GM18507 (cell line): Measurements from ENCODE around the gene SNRNP48.

Experiments
- DNase-seq: peaks from one replicate; pipeline ENCODE4 v3.0.0; 2011; ENCODE audit warnings: low read depth; ENCODE audit not compliant: insufficient read length; ENCODE audit errors: extremely low spot score
- FAIRE-seq: peaks from 2 replicates; lab custom pipeline; 2011; peaks lifted over from hg19 to GRCh38; lab: Jason Lieb, UNC

The SNRNP48 gene

DNA sequence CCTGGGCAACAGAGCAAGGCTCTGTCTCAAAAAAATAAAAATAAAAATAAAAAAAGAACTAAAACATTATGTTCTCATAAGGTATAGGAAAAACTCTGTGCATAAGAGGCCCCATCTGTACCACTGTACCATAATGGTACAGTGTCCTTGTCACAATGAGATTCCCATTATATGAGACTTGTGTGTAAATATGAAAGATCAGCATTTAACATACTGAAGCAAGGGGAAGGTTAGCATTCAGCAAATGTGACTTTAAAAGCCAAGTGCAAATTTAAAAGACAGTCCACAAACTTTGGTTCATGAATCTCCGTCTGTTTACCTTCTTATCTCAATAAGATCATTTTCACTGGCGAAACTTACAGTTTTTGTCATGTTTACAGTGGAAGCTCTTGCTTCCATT, 32.3 kb upstream of the SNRNP48 start:
- DNase-seq (no peak), FAIRE-seq (no peak)

DNA sequence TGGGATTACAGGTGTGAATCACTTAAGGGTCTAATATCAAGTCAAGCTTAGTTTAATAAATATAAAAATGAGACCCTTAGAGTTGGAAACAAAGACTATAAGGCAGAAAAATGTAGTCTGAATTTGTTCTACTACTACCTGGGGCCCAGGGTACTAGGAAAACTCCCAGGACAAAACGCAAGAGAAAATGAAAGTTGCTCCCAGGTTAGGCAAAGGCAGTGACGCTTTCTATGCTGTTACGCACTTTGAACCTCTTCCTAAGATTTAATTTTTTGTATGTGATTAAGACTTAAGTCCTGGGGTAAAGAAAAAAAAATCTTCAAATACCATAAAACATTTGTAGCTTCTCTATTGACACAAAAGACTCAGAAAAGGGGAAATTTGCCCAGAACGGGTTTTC, 31.2 kb upstream of the SNRNP48 start:
- no peak for FAIRE-seq
- no peak for DNase-seq

DNA sequence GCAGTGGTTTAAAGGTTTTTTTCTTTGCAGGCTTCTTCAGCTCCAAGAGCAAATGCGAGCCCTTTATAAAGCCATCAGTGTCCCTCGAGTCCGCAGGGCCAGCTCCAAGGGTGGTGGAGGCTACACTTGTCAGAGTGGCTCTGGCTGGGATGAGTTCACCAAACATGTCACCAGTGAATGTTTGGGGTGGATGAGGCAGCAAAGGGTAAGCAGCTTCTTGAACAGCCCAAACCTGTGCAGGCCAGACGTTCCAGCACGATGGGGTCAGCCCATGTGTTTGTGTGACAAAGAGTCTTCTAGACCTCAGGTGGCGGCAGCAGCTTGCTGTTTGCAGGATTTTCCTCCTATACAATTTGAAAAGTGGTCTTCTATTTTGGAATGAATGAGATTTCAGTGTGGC, 30.8 kb upstream of the SNRNP48 start:
- FAIRE-seq = no peak
- no peak for DNase-seq

DNA sequence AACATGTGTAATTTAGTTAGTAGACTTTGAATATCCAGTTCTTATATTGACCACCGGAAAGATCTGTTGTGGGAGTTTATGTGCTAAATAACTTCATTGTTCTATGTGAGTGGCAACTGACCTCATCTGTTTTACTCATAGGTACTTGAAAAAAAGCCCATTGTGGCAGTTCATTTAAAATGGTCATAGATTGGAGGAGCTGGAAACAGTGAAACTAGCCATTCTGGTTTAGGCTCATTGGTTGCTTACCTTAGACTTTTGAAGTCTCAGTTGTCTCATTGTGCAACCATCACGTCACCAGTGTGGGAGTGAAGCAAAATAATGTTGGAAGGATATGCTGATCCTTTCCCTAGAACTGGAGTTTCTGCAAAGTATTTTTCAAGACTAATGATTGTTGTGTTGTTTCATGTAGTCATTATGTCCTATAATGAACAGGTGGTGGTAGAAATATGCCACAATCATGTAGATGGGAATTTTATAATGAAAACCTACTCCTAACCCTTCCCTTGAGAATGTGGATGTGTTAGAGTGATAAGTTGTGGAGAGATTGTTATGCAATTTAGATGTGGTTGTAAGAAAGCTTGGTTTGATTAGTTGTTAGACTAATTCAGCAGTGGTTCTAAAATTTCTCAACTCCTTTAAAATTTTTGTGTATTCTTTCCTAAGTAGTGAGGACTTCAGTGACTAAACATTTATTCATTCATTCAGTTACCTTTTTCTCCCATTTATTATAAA, 30.2 kb upstream of the SNRNP48 start:
- FAIRE-seq (no peak), DNase-seq (no peak)

DNA sequence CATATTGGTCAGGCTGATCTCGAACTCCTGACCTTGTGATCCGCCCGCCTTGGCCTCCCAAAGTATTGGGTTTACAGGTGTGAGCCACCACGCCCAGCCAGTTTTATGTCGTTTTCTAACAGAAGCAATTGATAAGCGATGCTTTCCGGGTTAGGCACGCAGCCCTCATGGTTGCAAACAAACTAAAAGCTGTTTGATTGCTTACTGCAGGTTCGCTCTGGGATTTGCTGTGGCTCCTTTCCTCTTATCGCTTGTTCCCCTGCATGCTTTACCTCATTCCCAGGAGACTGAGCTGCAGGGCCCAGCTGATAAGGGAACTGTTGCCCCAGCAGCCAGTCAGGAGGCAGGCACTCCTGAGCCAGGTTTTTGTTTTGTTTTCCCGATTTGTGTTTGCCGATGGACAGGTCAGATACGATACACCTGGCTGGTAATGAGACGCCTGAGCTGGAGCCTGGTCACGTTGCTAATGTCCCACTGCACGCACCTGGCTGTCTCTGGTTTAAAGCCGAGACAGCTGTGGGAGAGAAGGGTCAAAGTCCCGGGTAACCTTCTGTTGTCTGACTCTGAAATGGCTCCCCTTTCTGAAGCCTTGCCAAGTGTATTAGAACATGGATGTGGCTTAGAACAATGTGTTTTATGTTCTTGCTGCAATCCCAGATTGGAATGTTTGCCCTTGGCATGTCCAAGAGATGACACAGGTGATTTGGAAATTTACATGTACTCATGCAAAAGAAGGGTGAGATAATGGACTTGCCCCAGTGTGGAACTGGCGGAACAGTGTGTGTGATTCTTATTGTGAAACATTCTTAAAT, 28.6 kb upstream of the SNRNP48 start:
- no peak for DNase-seq
- FAIRE-seq = no peak

DNA sequence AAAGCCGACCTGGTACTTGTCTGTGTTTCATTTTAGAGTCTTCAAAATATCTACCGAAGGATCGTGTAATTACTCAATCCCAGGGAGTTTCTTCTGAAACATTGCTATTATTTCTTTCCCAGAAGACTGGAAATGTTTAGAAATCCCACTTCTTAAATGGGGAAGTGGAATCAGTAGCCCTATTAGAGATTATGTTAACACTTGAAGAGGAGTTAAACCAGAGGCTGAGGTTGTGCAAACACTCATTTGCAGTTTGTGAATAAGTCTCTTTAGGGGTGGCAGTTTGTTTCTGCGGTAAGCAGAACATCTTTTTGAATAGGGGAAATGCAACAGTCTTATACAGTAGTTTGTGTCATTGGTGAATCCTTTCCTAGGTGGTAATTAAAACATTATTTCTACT, 27.2 kb upstream of the SNRNP48 start:
- no peak for DNase-seq
- no peak for FAIRE-seq

DNA sequence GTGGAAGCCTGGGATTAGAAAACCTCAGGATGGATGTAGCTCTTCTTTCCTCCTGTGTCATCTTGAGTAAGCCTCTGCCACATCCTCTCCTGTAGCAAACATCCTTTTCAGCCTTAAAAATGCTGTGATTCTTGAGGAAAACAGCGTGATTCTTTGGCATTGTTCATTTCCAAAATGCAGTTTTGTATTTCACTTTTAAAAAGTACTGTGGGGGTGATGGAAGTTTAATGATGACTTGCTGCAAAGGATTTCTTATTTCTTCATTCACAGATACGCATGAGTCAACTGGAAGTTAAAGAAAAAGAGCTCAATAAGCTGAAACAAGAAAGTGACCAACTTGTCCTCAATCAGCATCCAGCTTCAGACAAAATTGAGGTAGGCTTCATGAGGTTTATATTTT, 23.9 kb upstream of the SNRNP48 start:
- FAIRE-seq (no peak), DNase-seq (no peak)

DNA sequence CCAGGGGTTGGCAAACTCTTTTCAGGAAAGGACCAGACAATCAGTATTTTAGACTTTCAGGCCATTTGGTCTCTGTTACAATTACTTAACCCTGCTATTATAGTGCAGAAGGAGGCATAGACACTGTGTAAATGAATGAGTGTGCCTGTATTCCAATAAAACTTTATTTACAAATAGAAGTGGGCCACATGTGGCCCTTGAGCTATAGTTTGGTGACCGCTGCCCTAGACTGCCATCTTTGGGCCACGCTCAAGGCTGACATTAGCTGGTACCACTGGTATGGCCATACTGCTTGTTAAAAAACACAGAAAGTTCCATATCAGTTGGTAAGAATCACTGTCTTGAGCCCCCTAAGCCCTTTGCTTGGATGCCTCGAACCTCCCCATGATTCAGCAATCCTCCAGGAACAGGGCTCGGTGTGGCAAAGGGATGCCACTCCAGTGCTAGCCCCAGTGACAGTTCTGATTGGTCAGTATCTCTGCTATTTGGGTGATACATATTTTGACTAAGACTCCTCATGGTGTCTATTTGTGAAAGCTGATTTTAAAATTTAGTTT, 23.3 kb upstream of the SNRNP48 start:
- FAIRE-seq (no peak), DNase-seq (no peak)

DNA sequence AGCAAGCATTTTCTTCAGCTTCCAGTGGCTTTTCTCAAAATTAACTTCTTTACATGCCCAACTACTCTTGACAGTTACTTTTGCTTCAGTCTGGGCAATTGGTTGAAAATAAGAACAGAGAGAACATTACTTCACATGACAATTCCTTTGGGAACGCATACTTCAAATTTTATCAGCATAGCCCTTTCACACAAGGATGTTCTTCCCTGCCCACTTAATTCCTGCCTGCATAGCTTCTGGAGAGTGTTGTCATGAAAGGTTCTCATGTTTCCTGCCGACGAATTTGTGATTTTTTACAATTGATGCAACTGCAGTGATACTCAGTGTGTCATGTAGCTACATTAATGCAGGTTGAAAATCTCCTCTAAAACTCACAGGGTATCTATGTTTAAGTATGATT, 22.0 kb upstream of the SNRNP48 start:
- FAIRE-seq (no peak), DNase-seq (no peak)

DNA sequence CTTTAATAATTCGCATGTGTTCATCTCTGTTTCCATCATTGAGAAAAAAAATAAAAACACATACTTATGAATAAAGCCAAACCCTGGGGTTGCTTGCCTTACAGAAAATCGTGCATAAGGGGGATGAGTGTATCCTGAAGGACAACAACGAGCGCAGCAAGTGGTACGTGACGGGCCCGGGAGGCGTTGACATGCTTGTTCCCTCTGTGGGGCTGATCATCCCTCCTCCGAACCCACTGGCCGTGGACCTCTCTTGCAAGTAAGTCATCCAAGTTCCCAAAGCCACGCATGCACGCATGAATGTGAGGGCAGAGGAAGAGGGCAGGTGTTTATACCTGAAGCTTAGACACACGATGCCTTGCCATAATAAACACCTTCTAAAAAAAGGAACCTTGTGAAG, 20.9 kb upstream of the SNRNP48 start:
- DNase-seq = no peak
- no peak for FAIRE-seq

DNA sequence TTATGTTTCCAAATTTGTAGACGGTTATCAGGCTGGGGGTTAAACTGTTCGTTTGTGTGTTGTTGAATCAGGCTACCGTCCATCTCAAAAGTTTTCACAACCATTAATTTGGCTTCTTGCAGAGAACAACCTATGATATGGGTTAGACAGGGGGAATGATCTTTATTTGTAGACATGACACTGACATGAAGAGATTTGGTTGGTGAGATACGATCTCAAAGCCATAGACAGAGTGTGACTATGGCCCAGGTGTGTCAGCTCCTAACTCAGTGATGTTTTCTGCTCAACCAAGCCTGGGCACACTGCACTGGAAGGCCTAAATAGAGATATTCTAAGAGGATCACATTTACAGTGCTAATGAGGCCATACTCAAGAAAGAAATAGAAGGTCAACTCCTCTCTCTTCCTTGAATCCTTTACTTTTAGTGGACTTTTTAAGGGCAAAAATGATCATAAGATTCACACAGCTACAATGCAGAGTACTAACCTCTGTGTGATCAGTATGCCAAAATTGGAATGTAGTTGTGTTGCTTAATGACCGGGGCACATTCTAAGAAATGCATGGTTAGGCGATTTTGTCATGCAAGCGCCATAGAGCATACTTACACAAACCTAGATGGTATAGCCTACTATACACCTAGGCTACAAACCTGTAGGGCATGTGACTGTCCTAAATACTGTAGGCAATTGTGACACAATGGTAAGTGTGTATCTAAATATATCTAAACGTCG, 17.6 kb upstream of the SNRNP48 start:
- DNase-seq = no peak

DNA sequence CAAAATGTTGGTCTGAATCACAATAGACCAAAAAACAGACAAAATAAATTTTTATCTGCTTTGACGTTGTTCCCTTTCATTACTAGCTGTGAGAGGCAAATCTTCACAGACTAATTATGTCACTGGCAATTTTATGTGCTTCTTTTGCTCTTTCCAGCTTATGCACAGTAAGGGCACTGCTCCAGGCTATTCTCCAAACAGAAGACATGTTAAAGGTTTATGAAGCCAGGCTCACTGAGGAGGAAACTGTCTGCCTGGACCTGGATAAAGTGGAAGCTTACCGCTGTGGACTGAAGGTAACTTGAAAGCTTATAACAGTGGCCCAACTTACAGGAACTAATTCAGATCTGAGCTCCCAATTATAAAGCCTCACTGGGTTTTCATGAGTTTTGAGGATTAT, 15.5 kb upstream of the SNRNP48 start:
- no peak for FAIRE-seq
- DNase-seq = no peak

More for the DNA sequence above, 17.6 kb upstream of the SNRNP48 start:
- FAIRE-seq = no peak

DNA sequence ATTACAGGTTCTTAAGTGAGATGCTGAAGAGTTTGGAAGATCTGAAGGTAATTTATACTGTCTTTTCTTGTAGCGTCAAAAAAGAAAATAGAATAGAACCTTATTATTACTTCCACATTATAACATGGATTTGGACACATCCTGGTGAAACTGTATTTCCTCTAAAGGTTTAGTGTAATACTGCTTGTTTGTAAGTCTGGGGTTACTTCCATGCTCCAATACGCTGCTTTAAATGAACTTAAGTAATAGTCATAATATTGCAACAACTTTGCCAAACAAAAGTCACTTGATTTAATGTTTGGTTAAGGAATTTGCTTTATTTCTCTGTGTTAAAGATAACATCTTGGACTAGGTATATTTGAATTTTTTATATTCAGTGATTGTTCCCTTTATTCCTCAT, 11.5 kb upstream of the SNRNP48 start:
- FAIRE-seq = no peak
- no peak for DNase-seq

DNA sequence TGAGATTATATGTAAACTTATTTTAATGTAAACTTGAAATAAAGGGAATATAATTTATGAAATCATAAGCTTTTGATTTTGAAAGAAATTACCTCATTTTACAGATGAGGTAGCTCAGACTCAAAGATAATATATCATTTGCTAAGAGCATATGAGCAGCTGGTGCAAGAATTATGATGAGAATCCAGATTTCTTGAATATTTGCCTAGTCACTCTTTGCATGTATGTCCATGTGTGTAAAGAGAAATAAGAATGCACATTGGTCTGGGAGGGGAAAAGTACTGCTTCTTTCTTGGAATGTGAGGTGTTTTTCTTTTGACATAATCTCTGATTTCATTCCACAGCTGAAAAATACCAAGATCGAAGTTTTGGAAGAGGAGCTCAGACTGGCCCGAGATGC, 11.1 kb upstream of the SNRNP48 start:
- DNase-seq = no peak
- no peak for FAIRE-seq

DNA sequence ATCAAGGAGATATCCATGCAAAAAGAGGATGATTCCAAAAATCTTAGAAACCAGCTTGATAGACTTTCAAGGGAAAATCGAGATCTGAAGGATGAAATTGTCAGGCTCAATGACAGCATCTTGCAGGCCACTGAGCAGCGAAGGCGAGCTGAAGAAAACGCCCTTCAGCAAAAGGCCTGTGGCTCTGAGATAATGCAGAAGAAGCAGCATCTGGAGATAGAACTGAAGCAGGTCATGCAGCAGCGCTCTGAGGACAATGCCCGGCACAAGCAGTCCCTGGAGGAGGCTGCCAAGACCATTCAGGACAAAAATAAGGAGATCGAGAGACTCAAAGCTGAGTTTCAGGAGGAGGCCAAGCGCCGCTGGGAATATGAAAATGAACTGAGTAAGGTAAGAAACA, 10.1 kb upstream of the SNRNP48 start:
- no peak for FAIRE-seq
- DNase-seq = no peak

DNA sequence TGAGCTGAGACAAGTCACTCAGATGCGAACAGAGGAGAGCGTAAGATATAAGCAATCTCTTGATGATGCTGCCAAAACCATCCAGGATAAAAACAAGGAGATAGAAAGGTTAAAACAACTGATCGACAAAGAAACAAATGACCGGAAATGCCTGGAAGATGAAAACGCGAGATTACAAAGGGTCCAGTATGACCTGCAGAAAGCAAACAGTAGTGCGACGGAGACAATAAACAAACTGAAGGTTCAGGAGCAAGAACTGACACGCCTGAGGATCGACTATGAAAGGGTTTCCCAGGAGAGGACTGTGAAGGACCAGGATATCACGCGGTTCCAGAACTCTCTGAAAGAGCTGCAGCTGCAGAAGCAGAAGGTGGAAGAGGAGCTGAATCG, 9.5 kb upstream of the SNRNP48 start:
- DNase-seq = no peak
- no peak for FAIRE-seq

DNA sequence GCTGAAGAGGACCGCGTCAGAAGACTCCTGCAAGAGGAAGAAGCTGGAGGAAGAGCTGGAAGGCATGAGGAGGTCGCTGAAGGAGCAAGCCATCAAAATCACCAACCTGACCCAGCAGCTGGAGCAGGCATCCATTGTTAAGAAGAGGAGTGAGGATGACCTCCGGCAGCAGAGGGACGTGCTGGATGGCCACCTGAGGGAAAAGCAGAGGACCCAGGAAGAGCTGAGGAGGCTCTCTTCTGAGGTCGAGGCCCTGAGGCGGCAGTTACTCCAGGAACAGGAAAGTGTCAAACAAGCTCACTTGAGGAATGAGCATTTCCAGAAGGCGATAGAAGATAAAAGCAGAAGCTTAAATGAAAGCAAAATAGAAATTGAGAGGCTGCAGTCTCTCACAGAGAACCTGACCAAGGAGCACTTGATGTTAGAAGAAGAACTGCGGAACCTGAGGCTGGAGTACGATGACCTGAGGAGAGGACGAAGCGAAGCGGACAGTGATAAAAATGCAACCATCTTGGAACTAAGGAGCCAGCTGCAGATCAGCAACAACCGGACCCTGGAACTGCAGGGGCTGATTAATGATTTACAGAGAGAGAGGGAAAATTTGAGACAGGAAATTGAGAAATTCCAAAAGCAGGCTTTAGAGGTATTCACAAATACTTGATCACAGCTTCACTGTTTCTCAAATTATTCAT, 8.9 kb upstream of the SNRNP48 start:
- FAIRE-seq (no peak), DNase-seq (no peak)

DNA sequence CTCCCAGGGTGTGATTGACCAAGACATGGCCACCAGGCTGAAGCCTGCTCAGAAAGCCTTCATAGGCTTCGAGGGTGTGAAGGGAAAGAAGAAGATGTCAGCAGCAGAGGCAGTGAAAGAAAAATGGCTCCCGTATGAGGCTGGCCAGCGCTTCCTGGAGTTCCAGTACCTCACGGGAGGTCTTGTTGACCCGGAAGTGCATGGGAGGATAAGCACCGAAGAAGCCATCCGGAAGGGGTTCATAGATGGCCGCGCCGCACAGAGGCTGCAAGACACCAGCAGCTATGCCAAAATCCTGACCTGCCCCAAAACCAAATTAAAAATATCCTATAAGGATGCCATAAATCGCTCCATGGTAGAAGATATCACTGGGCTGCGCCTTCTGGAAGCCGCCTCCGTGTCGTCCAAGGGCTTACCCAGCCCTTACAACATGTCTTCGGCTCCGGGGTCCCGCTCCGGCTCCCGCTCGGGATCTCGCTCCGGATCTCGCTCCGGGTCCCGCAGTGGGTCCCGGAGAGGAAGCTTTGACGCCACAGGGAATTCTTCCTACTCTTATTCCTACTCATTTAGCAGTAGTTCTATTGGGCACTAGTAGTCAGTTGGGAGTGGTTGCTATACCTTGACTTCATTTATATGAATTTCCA, 4.6 kb upstream of the SNRNP48 start:
- no peak for FAIRE-seq
- no peak for DNase-seq

DNA sequence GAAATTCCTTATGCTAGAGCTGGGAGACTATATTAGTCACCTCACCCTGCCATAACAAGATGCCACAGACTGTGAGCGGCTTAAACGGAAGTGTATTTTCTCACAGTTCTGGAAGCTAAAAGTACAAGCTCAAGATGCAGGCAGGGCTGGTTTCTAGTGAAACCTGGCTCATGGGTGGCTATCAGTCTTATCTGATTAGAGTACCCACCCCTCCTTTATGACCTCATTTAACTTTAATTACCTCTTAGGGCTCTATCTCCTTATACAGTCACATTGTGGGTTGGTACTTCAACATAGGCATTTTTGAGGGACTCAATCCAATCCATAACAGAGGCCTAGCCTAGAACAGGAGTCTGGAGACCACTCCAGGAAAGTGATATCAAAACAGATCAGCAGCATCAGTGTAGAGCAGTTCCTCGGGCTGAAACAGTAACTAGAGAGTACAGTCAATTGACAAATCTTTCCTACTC, 2.3 kb upstream of the SNRNP48 start:
- FAIRE-seq = no peak

More for the DNA sequence above, 2.3 kb upstream of the SNRNP48 start:
- no peak for DNase-seq
